IMR-90 (cell line): ENCODE results near the gene TENT5D. TPM values are rescaled to one million over a fixed set of nuclear protein-coding genes. Genes with fewer than 3 reads are reported as not detected.

Experiments
- ATAC-seq: fragments of 200-7000 bp; cut with Tn5 transposase; 2 replicates; pipeline ENCODE4 v1.9.1; 2020; ENCODE audit warnings: low read depth, mild to moderate bottlenecking, moderate library complexity
- BruUV-seq: library from RNA; stranded (reverse); fragments of 400-500 nt; replicated peaks from 2 replicates; lab custom pipeline; 2021; lab: Mats Ljungman, UMichigan
- CTCF ChIA-PET: fragments of 300-600 bp; formaldehyde crosslinking; extraction: SDS; loops from one replicate; lab custom pipeline; 2021; ENCODE audit warnings: antibody characterized with exemption; lab: Yijun Ruan, JAX
- POLR2A ChIA-PET: fragments of 300-600 bp; sonication (Branson Sonifier 250); formaldehyde crosslinking; loops from one replicate; lab custom pipeline; 2022; ENCODE audit warnings: antibody characterized with exemption; ENCODE audit not compliant: unreplicated experiment; lab: Charles Lee
- DNase-seq: peaks from one replicate; pipeline ENCODE4 v3.0.0; 2013
- H2AFZ ChIP-seq: replicated peaks from 2 replicates; pipeline ENCODE3; 2013; ENCODE audit warnings: low read length, mild to moderate bottlenecking; ENCODE audit not compliant: poor library complexity
- H2AK5ac ChIP-seq: 2 replicates; pipeline ENCODE4 v1.6.1; 2013; ENCODE audit warnings: low read depth, low read length, inconsistent platforms
- H2AK9ac ChIP-seq: replicated peaks from 2 replicates; pipeline ENCODE3; 2013; ENCODE audit warnings: mild to moderate bottlenecking, low read depth, low read length, moderate library complexity; ENCODE audit not compliant: poor library complexity
- H2BK120ac ChIP-seq: 2 replicates; pipeline ENCODE4 v1.6.1; 2013; ENCODE audit warnings: low read depth, low read length, inconsistent platforms
- H2BK15ac ChIP-seq: 3 replicates; pipeline ENCODE4 v1.6.1; 2013; ENCODE audit warnings: low read depth, low read length, inconsistent platforms
- H2BK20ac ChIP-seq: 2 replicates; pipeline ENCODE4 v1.6.1; 2013; ENCODE audit warnings: low read depth, mild to moderate bottlenecking, inconsistent platforms, low read length, moderate library complexity
- H2BK5ac ChIP-seq: 2 replicates; pipeline ENCODE4 v1.6.1; 2013; ENCODE audit warnings: mild to moderate bottlenecking, low read depth, low read length, inconsistent platforms; ENCODE audit not compliant: poor library complexity, severe bottlenecking
- H3K14ac ChIP-seq: replicated peaks from 2 replicates; pipeline ENCODE4 v1.6.1; 2013; ENCODE audit warnings: low read depth, low read length, inconsistent platforms
- H3K18ac ChIP-seq: 2 replicates; pipeline ENCODE4 v1.6.1; 2013; ENCODE audit warnings: low read depth, low read length, control low read depth
- H3K23ac ChIP-seq: 2 replicates; pipeline ENCODE4 v1.6.1; 2013; ENCODE audit warnings: low read depth, low read length, inconsistent platforms
- H3K27ac ChIP-seq: 2 replicates; pipeline ENCODE4 v1.5.1; 2013; ENCODE audit warnings: mild to moderate bottlenecking, control low read depth, low read length; ENCODE audit not compliant: insufficient read depth
- H3K27me3 ChIP-seq: 2 replicates; pipeline ENCODE4 v1.6.1; 2013; ENCODE audit warnings: low read length; ENCODE audit not compliant: control insufficient read depth, insufficient read depth
- H3K36me3 ChIP-seq: 2 replicates; pipeline ENCODE4 v1.6.1; 2013; ENCODE audit warnings: low read length, mixed read lengths; ENCODE audit not compliant: control insufficient read depth, insufficient read depth
- H3K4ac ChIP-seq: 2 replicates; pipeline ENCODE4 v1.6.1; 2013; ENCODE audit warnings: low read depth, low read length, inconsistent platforms
- H3K4me1 ChIP-seq: 2 replicates; pipeline ENCODE4 v1.6.1; 2013; ENCODE audit warnings: low read length, mixed read lengths; ENCODE audit not compliant: control insufficient read depth, insufficient read depth
- H3K4me2 ChIP-seq: 2 replicates; pipeline ENCODE4 v1.6.1; 2013; ENCODE audit warnings: low read depth, mild to moderate bottlenecking, control low read depth, low read length, moderate library complexity
- H3K4me3 ChIP-seq: 2 replicates; pipeline ENCODE4 v1.5.1; 2013; ENCODE audit warnings: low read depth, mild to moderate bottlenecking, control low read depth, low read length, moderate library complexity; ENCODE audit not compliant: insufficient read depth
- H3K56ac ChIP-seq: 2 replicates; pipeline ENCODE4 v1.6.1; 2013; ENCODE audit warnings: low read length, inconsistent platforms; ENCODE audit not compliant: insufficient read depth; ENCODE audit errors: extremely low read depth
- H3K79me1 ChIP-seq, 2 experiments: 2 replicates each; pipeline ENCODE4 v1.6.1; 2013; ENCODE audit warnings: low read length in 2 of 2, inconsistent platforms in 1 of 2, low read depth in 1 of 2
- H3K9ac ChIP-seq: 2 replicates; pipeline ENCODE4 v1.6.1; 2013; ENCODE audit warnings: low read depth, low read length, control low read depth
- H3K9me1 ChIP-seq: 2 replicates; pipeline ENCODE4 v1.6.1; 2013; ENCODE audit warnings: low read length, inconsistent platforms; ENCODE audit not compliant: insufficient read depth
- H3K9me3 ChIP-seq: 2 replicates; pipeline ENCODE4 v1.6.1; 2013; ENCODE audit warnings: low read length; ENCODE audit not compliant: control insufficient read depth, insufficient read depth
- H4K20me1 ChIP-seq: 2 replicates; pipeline ENCODE4 v1.6.1; 2013; ENCODE audit warnings: low read length, inconsistent platforms; ENCODE audit not compliant: insufficient read depth
- H4K5ac ChIP-seq: 2 replicates; pipeline ENCODE4 v1.6.1; 2013; ENCODE audit warnings: mild to moderate bottlenecking, low read depth, low read length, control low read depth
- H4K8ac ChIP-seq, 2 experiments: 2 replicates each; pipeline ENCODE4 v1.6.1; 2013; ENCODE audit warnings: low read depth in 2 of 2, low read length in 2 of 2, control low read depth in 1 of 2, inconsistent platforms in 1 of 2
- H4K91ac ChIP-seq: 2 replicates; pipeline ENCODE4 v1.6.1; 2013; ENCODE audit warnings: low read depth, low read length, inconsistent platforms; ENCODE audit not compliant: insufficient read depth
- BHLHE40 ChIP-seq: fragments of 150-350 bp; IDR thresholded peaks from 2 replicates; pipeline ENCODE4 v1.6.1; 2016; ENCODE audit warnings: mild to moderate bottlenecking, low read depth, low read length
- CEBPB ChIP-seq: IDR thresholded peaks from 2 replicates; pipeline ENCODE4 v1.6.1; 2012; ENCODE audit warnings: low read depth, low read length, improper control_type of control experiment
- CHD1 ChIP-seq: IDR thresholded peaks from 2 replicates; pipeline ENCODE4 v1.6.1; 2012; ENCODE audit warnings: low read depth, low read length, improper control_type of control experiment
- FOS ChIP-seq: fragments of 150-350 bp; IDR thresholded peaks from 2 replicates; pipeline ENCODE4 v1.6.1; 2016; ENCODE audit warnings: low read depth, low read length
- MAFK ChIP-seq: IDR thresholded peaks from 2 replicates; pipeline ENCODE4 v1.6.1; 2012; ENCODE audit warnings: low read depth, low read length, improper control_type of control experiment
- MAZ ChIP-seq: IDR thresholded peaks from 2 replicates; pipeline ENCODE4 v1.6.1; 2012; ENCODE audit warnings: low read depth, mild to moderate bottlenecking, low read length, improper control_type of control experiment, moderate library complexity, borderline replicate concordance
- MXI1 ChIP-seq: IDR thresholded peaks from 2 replicates; pipeline ENCODE4 v1.6.1; 2012; ENCODE audit warnings: low read depth, mild to moderate bottlenecking, low read length, moderate library complexity, borderline replicate concordance
- NFE2L2 ChIP-seq: fragments of 150-350 bp; IDR thresholded peaks from 2 replicates; pipeline ENCODE4 v1.6.1; 2016; ENCODE audit warnings: low read depth, mild to moderate bottlenecking, low read length
- POLR2A ChIP-seq: IDR thresholded peaks from 2 replicates; pipeline ENCODE4 v1.6.1; 2012; ENCODE audit warnings: mild to moderate bottlenecking, low read depth, low read length
- RAD21 ChIP-seq: IDR thresholded peaks from 2 replicates; pipeline ENCODE4 v1.6.1; 2012; ENCODE audit warnings: low read length, improper control_type of control experiment
- RCOR1 ChIP-seq: IDR thresholded peaks from 2 replicates; pipeline ENCODE4 v1.6.1; 2012; ENCODE audit warnings: mild to moderate bottlenecking, low read length, improper control_type of control experiment; ENCODE audit not compliant: insufficient replicate concordance
- RFX5 ChIP-seq: IDR thresholded peaks from 2 replicates; pipeline ENCODE4 v1.8.0; 2012; ENCODE audit warnings: low read depth, mild to moderate bottlenecking, low read length, moderate library complexity
- SMC3 ChIP-seq: fragments of 150-350 bp; IDR thresholded peaks from 2 replicates; pipeline ENCODE4 v1.6.1; 2016; ENCODE audit warnings: low read depth, mild to moderate bottlenecking, antibody characterized with exemption, low read length, moderate library complexity
- WGBS, 2 experiments: methylation state at CpG; one replicate each; pipeline versions ENCODE4 v1.1.5 to v1.1.7; 2013; ENCODE audit warnings: missing lambda C conversion rate in 2 of 2; ENCODE audit not compliant: insufficient read length in 1 of 2; ENCODE audit errors: extremely low coverage in 2 of 2; 5-methylcytosine and 5-hydroxymethylcytosine counted together
- dilution Hi-C: fragments of 300-500 bp; cut with HindIII; formaldehyde crosslinking; loops from one replicate; pipeline ENCODE4 v1.14.3; 2018; ENCODE audit warnings: low sequenced_read_pairs; ENCODE audit not compliant: unreplicated experiment
- in situ Hi-C: fragments of 300-500 bp; cut with MboI; formaldehyde crosslinking; loops from 3 replicates; pipeline ENCODE4 v1.14.3; 2019; ENCODE audit warnings: low sequenced_read_pairs, inconsistent platforms, mixed read lengths
- intact Hi-C: fragments of 100-400 bp; cut with micrococcal nuclease; formaldehyde crosslinking; loops from 2 replicates; pipeline ENCODE4 v1.10.0; 2022
- polyA plus RNA-seq, 3 experiments: library from polyadenylated mRNA; depleted of rRNA; stranded (reverse); fragments of >200 nt; gene quantifications; 2 replicates each; pipeline ENCODE4 v1.2.3, GENCODE V29; 2012; ENCODE audit warnings: low replicate concordance in 1 of 3
- total RNA-seq: library from RNA; depleted of rRNA; stranded (reverse); fragments of >200 nt; gene quantifications from 2 replicates; pipeline ENCODE4 v1.2.3, GENCODE V29; 2012
- TF ChIP-seq, protein P1 (sequence below): conservative IDR thresholded peaks from 2 replicates; pipeline ENCODE4 v1.5.1; 2012; ENCODE audit warnings: mild to moderate bottlenecking, low read depth, low read length, improper control_type of control experiment
- TF ChIP-seq, protein P2 (sequence below): fragments of 150-350 bp; IDR thresholded peaks from 2 replicates; pipeline ENCODE4 v1.6.1; 2016; ENCODE audit warnings: low read depth, mild to moderate bottlenecking, low read length, moderate library complexity, borderline replicate concordance
- TF ChIP-seq, protein P3 (sequence below): fragments of 150-350 bp; IDR thresholded peaks from 2 replicates; pipeline ENCODE4 v1.6.1; 2017; ENCODE audit warnings: mild to moderate bottlenecking, antibody characterized with exemption, low read length, low read depth

TENT5D gene
- total and polyA plus RNA-seq, 2 of the 4 experiments (the other 2 are of a cell fraction): not detected

DNA sequence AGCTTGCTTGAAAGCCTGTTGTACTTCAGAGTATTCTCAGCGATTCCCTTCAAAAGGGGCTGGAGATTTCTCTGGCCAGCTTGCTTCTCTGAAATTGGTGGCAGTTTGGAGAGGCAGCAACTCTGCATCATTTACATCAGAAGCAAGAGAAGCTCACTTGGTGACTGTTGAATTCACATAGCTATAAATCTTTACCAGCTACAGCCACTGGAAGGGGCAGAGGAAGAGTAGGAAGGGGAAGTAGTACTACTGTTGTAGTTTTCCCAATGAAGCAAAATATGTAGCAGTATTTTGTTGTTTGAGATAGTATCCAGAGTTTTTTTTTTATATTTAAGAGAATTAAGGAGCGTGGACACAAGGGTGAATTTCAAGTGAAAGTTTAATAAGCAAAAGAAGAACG is 2.8 kb downstream of the TENT5D start:
- Histone ChIP-seq H3K4me3 (no peak overlapping the region), H3K9me3 (no peaks in the 10 kb centered on the region), H2BK120ac (no peak overlapping the region), H3K79me1 (no peaks in the 10 kb centered on the region), H3K4ac (no peak overlapping the region), H3K36me3 (no peaks in the 10 kb centered on the region), H3K56ac (no peak overlapping the region), H2AK9ac (no peak overlapping the region), H4K91ac (no peak overlapping the region), H2BK5ac (no peak overlapping the region), H2BK15ac (no peak overlapping the region), H4K20me1 (no peaks in the 10 kb centered on the region), H3K14ac (no peak overlapping the region), H3K9ac (no peak overlapping the region), H2BK20ac (no peak overlapping the region), H2AFZ (no peak overlapping the region), H4K8ac (no peak overlapping the region), H3K4me2 (no peak overlapping the region), H3K4me1 (no peaks in the 10 kb centered on the region), H2AK5ac (no peak overlapping the region), H3K18ac (no peak overlapping the region), H3K27me3 (no peaks in the 10 kb centered on the region), H3K23ac (no peak overlapping the region), H3K9me1 (no peaks in the 10 kb centered on the region), H4K5ac (no peak overlapping the region), H3K27ac (no peak overlapping the region)
- intact Hi-C loops: no loop called here
- 0% methylated on average over 2 of the region's 3 CpGs; no CpG with 5 or more reads in 1 of the 2 experiments for WGBS, 2 experiments
- dilution Hi-C loops: no loop called here
- DNase-seq (no peak), ATAC-seq (no peak)
- no peak for TF ChIP-seq MAFK
- TF ChIP-seq, protein P1, sequence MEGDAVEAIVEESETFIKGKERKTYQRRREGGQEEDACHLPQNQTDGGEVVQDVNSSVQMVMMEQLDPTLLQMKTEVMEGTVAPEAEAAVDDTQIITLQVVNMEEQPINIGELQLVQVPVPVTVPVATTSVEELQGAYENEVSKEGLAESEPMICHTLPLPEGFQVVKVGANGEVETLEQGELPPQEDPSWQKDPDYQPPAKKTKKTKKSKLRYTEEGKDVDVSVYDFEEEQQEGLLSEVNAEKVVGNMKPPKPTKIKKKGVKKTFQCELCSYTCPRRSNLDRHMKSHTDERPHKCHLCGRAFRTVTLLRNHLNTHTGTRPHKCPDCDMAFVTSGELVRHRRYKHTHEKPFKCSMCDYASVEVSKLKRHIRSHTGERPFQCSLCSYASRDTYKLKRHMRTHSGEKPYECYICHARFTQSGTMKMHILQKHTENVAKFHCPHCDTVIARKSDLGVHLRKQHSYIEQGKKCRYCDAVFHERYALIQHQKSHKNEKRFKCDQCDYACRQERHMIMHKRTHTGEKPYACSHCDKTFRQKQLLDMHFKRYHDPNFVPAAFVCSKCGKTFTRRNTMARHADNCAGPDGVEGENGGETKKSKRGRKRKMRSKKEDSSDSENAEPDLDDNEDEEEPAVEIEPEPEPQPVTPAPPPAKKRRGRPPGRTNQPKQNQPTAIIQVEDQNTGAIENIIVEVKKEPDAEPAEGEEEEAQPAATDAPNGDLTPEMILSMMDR: no peak
- TF ChIP-seq RCOR1: no peak
- no peak for TF ChIP-seq MXI1
- no peak for TF ChIP-seq MAZ
- no peak for TF ChIP-seq FOS
- TF ChIP-seq NFE2L2: no peak
- TF ChIP-seq RFX5: no peak
- TF ChIP-seq, protein P2, sequence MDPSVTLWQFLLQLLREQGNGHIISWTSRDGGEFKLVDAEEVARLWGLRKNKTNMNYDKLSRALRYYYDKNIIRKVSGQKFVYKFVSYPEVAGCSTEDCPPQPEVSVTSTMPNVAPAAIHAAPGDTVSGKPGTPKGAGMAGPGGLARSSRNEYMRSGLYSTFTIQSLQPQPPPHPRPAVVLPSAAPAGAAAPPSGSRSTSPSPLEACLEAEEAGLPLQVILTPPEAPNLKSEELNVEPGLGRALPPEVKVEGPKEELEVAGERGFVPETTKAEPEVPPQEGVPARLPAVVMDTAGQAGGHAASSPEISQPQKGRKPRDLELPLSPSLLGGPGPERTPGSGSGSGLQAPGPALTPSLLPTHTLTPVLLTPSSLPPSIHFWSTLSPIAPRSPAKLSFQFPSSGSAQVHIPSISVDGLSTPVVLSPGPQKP: no peak
- no peak for TF ChIP-seq RAD21
- no peak for TF ChIP-seq BHLHE40
- no peak for TF ChIP-seq POLR2A
- no peak for TF ChIP-seq SMC3
- TF ChIP-seq CHD1: no peak
- TF ChIP-seq, protein P3, sequence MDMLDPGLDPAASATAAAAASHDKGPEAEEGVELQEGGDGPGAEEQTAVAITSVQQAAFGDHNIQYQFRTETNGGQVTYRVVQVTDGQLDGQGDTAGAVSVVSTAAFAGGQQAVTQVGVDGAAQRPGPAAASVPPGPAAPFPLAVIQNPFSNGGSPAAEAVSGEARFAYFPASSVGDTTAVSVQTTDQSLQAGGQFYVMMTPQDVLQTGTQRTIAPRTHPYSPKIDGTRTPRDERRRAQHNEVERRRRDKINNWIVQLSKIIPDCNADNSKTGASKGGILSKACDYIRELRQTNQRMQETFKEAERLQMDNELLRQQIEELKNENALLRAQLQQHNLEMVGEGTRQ: no peak
- no peak for TF ChIP-seq CEBPB
- in situ Hi-C loops: no loop called here
- POLR2A ChIA-PET: no interaction called here
- CTCF ChIA-PET: no interaction called here
- no TSS peak for BruUV-seq
